Panc1 (cell line): Measurements from ENCODE around the gene SASH3. TPM values are rescaled to one million over a fixed set of nuclear protein-coding genes. Genes with fewer than 3 reads are reported as not detected.

ENCODE experiments used
- ATAC-seq: fragments of 200-7000 bp; cut with Tn5 transposase; 2 replicates; pipeline ENCODE4 v1.9.1; 2020; ENCODE audit warnings: mild to moderate bottlenecking, moderate library complexity
- Bru-seq: library from RNA; stranded (reverse); fragments of 400-500 nt; gene quantifications from one replicate; lab custom pipeline; 2021; lab: Mats Ljungman, UMichigan
- BruChase-seq, 2 experiments: library from RNA; stranded (reverse); fragments of 400-500 nt; gene quantifications; one replicate each; lab custom pipeline; 2021; lab: Mats Ljungman, UMichigan
- BruUV-seq: library from RNA; stranded (reverse); fragments of 400-500 nt; replicated peaks from 2 replicates; lab custom pipeline; 2021; lab: Mats Ljungman, UMichigan
- CTCF ChIA-PET: fragments of 300-600 bp; sonication (Branson Sonifier 250); formaldehyde crosslinking; loops from one replicate; lab custom pipeline; 2022; ENCODE audit warnings: antibody characterized with exemption; lab: Charles Lee
- POLR2A ChIA-PET: fragments of 300-600 bp; sonication (Branson Sonifier 250); formaldehyde crosslinking; loops from one replicate; lab custom pipeline; 2022; ENCODE audit warnings: antibody characterized with exemption; lab: Charles Lee
- DNase-seq: peaks from one replicate; pipeline ENCODE4 v3.0.0-alpha.2; 2010; ENCODE audit warnings: low read depth, low spot score
- H3K27ac ChIP-seq: 2 replicates; pipeline ENCODE4 v1.5.1; 2011; ENCODE audit warnings: mild to moderate bottlenecking, low read length, inconsistent platforms
- H3K27me3 ChIP-seq: fragments of 200-500 bp; sonication (Bioruptor generic); 2 replicates; pipeline ENCODE4 v1.6.0; 2014; ENCODE audit warnings: low read length, inconsistent platforms; ENCODE audit not compliant: control insufficient read depth, insufficient read depth
- H3K36me3 ChIP-seq: fragments of 200-500 bp; sonication (Bioruptor generic); 2 replicates; pipeline ENCODE4 v1.5.1; 2014; ENCODE audit warnings: inconsistent platforms, mild to moderate bottlenecking, low read length, moderate library complexity; ENCODE audit not compliant: control insufficient read depth, insufficient read depth
- H3K4me1 ChIP-seq: 2 replicates; pipeline ENCODE4 v1.5.1; 2011; ENCODE audit warnings: inconsistent platforms, mild to moderate bottlenecking, low read length, moderate library complexity; ENCODE audit not compliant: control insufficient read depth, insufficient read depth
- H3K4me3 ChIP-seq, 2 experiments: 2 replicates each; pipeline ENCODE4 v1.5.1; 2011 to 2012; ENCODE audit warnings: low read depth in 2 of 2, low read length in 2 of 2, mild to moderate bottlenecking in 2 of 2, inconsistent platforms in 1 of 2, moderate library complexity in 1 of 2
- H3K9me3 ChIP-seq: fragments of 200-500 bp; sonication (Bioruptor generic); 2 replicates; pipeline ENCODE4 v1.5.1; 2014; ENCODE audit warnings: low read depth, mild to moderate bottlenecking, inconsistent platforms, low read length, moderate library complexity; ENCODE audit not compliant: control insufficient read depth, insufficient read depth
- POLR2AphosphoS5 ChIP-seq: IDR thresholded peaks from 2 replicates; pipeline ENCODE4 v1.6.1; 2012; ENCODE audit warnings: mild to moderate bottlenecking, low read depth, low read length, moderate library complexity
- SIN3A ChIP-seq: IDR thresholded peaks from 2 replicates; pipeline ENCODE4 v1.6.1; 2012; ENCODE audit warnings: low read depth, mild to moderate bottlenecking, low read length, moderate library complexity, borderline replicate concordance; ENCODE audit not compliant: insufficient read depth
- TCF7L2 ChIP-seq: IDR thresholded peaks from 2 replicates; pipeline ENCODE4 v1.6.1; 2011; ENCODE audit warnings: mild to moderate bottlenecking, low read depth, low read length, inconsistent platforms
- in situ Hi-C: cut with HindIII; loops from 2 replicates; pipeline ENCODE4 v1.10.0; 2016; ENCODE audit warnings: low sequenced_read_pairs, low pct_unique_long_range_greater_than_20kb
- intact Hi-C: fragments of 100-400 bp; cut with micrococcal nuclease; formaldehyde crosslinking; loops from one replicate; pipeline ENCODE4 v1.10.0; 2022; ENCODE audit not compliant: unreplicated experiment
- long read RNA-seq: library from polyadenylated mRNA; unstranded; transcript quantifications from one replicate; pipeline ENCODE4 v2.0.0, GENCODE V29; 2021; ENCODE audit not compliant: unreplicated experiment
- polyA plus RNA-seq: library from polyadenylated mRNA; unstranded; fragments of >200 nt; gene quantifications from one replicate; pipeline ENCODE4 v1.2.1, GENCODE V29; 2012; ENCODE audit warnings: missing spikeins; ENCODE audit not compliant: insufficient read length
- total RNA-seq: library from RNA; stranded (reverse); gene quantifications from one replicate; pipeline ENCODE4 v1.2.1, GENCODE V29; 2021; ENCODE audit not compliant: unreplicated experiment
- TF ChIP-seq, protein P1 (sequence below), 2 experiments: IDR thresholded peaks; 2 replicates each; pipeline ENCODE4 v1.6.1; 2011 to 2012; ENCODE audit warnings: low read depth in 2 of 2, control low read depth in 1 of 2, low read length in 1 of 2, mild to moderate bottlenecking in 1 of 2, moderate library complexity in 1 of 2; ENCODE audit not compliant: insufficient read depth in 1 of 2
- TF ChIP-seq, protein P2 (sequence below): fragments of 450-650 bp; IDR thresholded peaks from 2 replicates; pipeline ENCODE4 v1.5.1; 2017; ENCODE audit warnings: mild to moderate bottlenecking

Gene SASH3
- total RNA-seq (0.33 TPM), Bru-seq, nascent RNA (percentile 6 among the genes with signal in this experiment), BruChase-seq, experiment 1, labeled RNA remaining after a 2-hour chase (percentile 6 among the genes with signal in this experiment), BruChase-seq, experiment 2, labeled RNA remaining after a 6-hour chase (percentile 18 among the genes with signal in this experiment)
- not detected for polyA plus RNA-seq
- long read RNA-seq: 0 reads

DNA sequence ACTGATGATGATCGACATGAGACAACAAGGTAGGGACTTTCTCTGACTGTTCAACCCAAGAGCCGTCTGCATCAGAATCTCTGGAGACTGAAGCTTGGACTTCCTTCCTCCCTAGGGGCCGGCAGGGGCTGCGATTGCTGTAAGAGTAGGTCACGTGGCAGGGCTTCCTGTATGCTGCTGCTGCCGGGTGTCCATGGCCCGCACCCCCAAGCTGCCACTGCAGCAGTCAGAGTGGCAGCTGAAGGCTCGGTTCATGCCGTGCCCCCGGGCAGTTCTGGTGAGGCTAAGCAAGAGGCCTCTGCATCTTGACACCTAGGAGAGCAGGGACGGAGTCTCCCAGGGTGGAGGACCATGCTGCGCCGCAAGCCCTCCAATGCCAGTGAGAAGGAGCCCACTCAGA, at the start of gene SASH3:
Gene SASH3, plus strand, starts transcription at position 203 of the 400 bp plus-strand sequence. Its CDS starts 149 bp downstream, at position 352.
- POLR2A ChIA-PET: no interaction called here
- CTCF ChIA-PET: no interaction called here
- BruUV-seq: no TSS peak
- ATAC-seq (no peak), DNase-seq (no peak)
- intact Hi-C loops (no loop called here), in situ Hi-C loops (no loop called here)
- no peak within 1 kb of the TSS for H3K27ac ChIP-seq
- H3K4me1 ChIP-seq: no peaks in the 10 kb centered on the region
- H3K9me3 ChIP-seq: no peaks in the 10 kb centered on the region
- TF ChIP-seq, protein P1, sequence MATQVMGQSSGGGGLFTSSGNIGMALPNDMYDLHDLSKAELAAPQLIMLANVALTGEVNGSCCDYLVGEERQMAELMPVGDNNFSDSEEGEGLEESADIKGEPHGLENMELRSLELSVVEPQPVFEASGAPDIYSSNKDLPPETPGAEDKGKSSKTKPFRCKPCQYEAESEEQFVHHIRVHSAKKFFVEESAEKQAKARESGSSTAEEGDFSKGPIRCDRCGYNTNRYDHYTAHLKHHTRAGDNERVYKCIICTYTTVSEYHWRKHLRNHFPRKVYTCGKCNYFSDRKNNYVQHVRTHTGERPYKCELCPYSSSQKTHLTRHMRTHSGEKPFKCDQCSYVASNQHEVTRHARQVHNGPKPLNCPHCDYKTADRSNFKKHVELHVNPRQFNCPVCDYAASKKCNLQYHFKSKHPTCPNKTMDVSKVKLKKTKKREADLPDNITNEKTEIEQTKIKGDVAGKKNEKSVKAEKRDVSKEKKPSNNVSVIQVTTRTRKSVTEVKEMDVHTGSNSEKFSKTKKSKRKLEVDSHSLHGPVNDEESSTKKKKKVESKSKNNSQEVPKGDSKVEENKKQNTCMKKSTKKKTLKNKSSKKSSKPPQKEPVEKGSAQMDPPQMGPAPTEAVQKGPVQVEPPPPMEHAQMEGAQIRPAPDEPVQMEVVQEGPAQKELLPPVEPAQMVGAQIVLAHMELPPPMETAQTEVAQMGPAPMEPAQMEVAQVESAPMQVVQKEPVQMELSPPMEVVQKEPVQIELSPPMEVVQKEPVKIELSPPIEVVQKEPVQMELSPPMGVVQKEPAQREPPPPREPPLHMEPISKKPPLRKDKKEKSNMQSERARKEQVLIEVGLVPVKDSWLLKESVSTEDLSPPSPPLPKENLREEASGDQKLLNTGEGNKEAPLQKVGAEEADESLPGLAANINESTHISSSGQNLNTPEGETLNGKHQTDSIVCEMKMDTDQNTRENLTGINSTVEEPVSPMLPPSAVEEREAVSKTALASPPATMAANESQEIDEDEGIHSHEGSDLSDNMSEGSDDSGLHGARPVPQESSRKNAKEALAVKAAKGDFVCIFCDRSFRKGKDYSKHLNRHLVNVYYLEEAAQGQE (IDR thresholded peaks at IDR 0.05; ENCODE audit: insufficient read depth in 1 of 2, low read depth in 2 of 2, low read length in 1 of 2): no peak
- TF ChIP-seq, protein P2, sequence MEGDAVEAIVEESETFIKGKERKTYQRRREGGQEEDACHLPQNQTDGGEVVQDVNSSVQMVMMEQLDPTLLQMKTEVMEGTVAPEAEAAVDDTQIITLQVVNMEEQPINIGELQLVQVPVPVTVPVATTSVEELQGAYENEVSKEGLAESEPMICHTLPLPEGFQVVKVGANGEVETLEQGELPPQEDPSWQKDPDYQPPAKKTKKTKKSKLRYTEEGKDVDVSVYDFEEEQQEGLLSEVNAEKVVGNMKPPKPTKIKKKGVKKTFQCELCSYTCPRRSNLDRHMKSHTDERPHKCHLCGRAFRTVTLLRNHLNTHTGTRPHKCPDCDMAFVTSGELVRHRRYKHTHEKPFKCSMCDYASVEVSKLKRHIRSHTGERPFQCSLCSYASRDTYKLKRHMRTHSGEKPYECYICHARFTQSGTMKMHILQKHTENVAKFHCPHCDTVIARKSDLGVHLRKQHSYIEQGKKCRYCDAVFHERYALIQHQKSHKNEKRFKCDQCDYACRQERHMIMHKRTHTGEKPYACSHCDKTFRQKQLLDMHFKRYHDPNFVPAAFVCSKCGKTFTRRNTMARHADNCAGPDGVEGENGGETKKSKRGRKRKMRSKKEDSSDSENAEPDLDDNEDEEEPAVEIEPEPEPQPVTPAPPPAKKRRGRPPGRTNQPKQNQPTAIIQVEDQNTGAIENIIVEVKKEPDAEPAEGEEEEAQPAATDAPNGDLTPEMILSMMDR: no peak
- TF ChIP-seq POLR2AphosphoS5 (no peak), TCF7L2 (no peak), SIN3A (no peak)
- no peak within 1 kb of the TSS for H3K4me3 ChIP-seq
- H3K36me3 ChIP-seq: no peaks in the 10 kb centered on the region
- no peaks in the 10 kb centered on the region for H3K27me3 ChIP-seq

DNA sequence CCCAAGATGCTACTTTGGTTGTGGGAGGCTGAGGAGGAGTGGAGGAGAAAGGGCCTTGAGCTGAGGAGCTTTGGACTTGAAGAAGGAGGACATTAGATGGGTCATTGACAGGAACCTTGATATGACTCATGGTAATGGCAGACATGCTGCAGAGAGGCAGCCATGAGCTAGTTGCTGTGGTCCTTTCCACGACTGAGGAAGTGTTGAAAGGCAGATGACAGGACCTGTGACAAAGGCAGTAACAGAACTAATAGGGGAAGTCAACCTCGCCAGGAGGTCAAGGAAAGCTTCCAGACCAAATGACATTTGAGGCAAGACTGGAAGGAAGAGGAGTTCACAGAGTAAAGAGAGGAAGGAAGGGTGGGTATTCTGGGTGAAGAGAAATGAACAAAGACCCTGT, 48.5 kb upstream of the SASH3 start:
- no TSS peak for BruUV-seq
- no peaks in the 10 kb centered on the region for H3K27me3 ChIP-seq
- TF ChIP-seq, protein P2: no peak
- TF ChIP-seq SIN3A (no peak), TCF7L2 (no peak), POLR2AphosphoS5 (no peak)
- TF ChIP-seq, protein P1 (IDR thresholded peaks at IDR 0.05; ENCODE audit: insufficient read depth in 1 of 2, low read depth in 2 of 2, low read length in 1 of 2): no peak
- CTCF ChIA-PET: no interaction called here
- POLR2A ChIA-PET: no interaction called here
- ATAC-seq (no peak), DNase-seq (no peak)
- H3K4me3 ChIP-seq: no peak overlapping the region
- intact Hi-C loops (no loop called here), in situ Hi-C loops (no loop called here)
- H3K9me3 ChIP-seq: no peaks in the 10 kb centered on the region
- no peaks in the 10 kb centered on the region for H3K4me1 ChIP-seq
- no peaks in the 10 kb centered on the region for H3K36me3 ChIP-seq
- H3K27ac ChIP-seq: no peak overlapping the region
